GM21576 (cell line): Measurements from ENCODE around the gene LRWD1.
"Not testable (repeated sequence)": the region's sequence is repeated elsewhere in the genome, so short reads cannot be mapped to it uniquely, and the experiment has no call there.

ENCODE experiments used
- ATAC-seq: cut with Tn5 transposase; IDR thresholded peaks from one replicate; pipeline ENCODE4 v1.9.1; 2021; ENCODE audit warnings: mild to moderate bottlenecking, moderate library complexity; ENCODE audit not compliant: unreplicated experiment

Gene LRWD1

DNA sequence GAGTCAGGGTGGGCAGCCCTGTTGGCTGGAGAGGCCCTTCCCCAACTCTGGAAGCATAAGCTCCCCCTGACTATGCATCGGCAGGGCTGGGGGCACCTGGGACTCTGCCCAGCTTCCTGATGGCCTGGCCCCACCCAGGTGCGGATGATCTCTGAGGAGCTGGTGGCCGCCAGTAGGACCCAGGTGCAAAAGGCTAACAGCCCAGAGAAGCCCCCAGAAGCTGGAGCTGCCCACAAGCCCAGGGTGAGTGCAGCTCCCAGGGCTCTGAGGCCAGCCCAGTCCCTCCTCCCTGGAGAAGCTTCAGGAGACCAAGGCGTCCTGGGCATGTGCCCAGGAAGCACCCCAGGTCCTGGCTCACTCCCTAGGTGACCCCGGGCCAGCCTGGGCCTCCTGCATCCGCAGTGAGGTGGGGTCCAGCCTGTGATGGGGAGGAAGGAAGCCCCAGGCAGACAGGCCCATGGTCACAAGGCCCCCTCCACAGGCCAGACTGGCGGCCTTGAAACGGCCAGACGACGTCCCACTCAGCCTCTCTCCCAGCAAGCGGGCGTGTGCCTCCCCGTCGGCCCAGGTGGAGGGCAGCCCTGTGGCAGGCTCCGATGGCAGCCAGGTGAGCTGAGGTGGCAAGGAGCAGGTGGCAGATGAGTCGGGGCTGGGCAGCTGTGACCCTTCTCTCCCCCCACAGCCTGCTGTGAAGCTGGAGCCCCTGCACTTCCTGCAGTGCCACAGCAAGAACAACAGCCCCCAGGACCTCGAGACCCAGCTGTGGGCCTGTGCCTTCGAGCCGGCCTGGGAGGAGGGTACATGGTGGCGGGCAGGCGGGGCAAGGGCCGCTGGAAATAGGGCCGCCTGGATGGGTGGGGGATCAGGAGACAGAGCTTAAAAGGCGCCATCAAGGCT lies 3.0 kb downstream of the LRWD1 start:
- ATAC-seq, result no peak

DNA sequence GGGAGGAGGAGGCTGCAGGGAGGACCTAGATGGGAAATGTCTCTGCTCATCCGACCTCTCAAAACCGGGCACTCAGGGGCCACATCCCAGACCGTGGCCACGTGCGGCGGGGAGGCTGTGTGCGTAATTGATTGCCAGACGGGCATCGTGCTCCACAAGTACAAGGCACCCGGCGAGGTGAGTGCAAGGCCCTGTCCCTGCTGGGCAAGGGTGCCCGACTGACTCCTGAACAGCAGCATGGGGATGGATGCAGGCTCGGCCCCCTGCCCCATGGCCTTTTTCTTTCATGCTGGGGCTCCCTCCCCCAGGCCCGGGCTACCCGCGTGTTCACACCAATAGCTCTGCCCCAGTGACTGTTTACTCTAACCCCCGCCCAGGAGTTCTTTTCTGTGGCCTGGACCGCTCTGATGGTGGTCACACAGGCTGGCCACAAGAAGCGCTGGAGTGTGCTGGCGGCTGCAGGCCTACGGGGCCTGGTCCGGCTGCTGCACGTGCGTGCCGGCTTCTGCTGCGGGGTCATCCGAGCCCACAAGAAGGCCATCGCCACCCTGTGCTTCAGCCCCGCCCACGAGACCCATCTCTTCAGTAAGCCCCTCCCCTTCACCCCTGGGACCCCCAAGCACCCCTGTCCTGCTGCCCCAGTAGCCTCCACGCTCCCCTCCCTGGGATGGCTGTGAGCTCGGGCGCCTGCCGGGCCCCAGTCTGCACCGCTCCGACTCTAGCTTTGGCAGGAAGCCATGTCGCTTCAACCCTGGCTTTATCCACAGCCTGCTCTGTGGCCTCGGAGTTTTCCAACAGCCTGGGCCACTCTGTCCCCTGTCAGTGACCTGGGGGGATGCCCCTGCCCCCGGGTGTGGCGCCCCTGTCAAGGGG lies 3.9 kb downstream of the LRWD1 start:
- no peak for ATAC-seq

DNA sequence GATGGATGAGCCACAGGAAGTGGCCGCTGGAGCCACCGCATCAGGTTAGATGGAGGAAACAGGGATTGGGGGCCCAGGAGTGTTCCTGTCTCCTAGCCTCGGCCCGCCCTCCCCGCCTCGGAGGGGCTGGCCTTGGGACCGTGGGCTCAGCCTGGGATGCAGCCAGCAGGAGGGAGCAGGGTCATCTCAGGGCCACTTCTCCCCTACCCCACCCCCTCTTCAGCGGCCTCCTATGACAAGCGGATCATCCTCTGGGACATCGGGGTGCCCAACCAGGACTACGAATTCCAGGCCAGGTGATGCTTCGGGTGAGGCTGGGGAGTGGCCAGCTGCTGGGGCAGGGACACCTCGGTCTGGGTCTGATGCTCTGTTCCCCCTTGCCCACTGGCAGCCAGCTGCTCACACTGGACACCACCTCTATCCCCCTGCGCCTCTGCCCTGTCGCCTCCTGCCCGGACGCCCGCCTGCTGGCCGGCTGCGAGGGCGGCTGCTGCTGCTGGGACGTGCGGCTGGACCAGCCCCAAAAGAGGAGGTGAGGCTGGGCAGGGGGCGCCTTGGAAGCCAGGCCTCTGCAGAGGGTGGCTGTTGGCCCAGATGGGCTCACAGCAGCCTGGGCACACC lies 4.7 kb downstream of the LRWD1 start:
- no peak for ATAC-seq

DNA sequence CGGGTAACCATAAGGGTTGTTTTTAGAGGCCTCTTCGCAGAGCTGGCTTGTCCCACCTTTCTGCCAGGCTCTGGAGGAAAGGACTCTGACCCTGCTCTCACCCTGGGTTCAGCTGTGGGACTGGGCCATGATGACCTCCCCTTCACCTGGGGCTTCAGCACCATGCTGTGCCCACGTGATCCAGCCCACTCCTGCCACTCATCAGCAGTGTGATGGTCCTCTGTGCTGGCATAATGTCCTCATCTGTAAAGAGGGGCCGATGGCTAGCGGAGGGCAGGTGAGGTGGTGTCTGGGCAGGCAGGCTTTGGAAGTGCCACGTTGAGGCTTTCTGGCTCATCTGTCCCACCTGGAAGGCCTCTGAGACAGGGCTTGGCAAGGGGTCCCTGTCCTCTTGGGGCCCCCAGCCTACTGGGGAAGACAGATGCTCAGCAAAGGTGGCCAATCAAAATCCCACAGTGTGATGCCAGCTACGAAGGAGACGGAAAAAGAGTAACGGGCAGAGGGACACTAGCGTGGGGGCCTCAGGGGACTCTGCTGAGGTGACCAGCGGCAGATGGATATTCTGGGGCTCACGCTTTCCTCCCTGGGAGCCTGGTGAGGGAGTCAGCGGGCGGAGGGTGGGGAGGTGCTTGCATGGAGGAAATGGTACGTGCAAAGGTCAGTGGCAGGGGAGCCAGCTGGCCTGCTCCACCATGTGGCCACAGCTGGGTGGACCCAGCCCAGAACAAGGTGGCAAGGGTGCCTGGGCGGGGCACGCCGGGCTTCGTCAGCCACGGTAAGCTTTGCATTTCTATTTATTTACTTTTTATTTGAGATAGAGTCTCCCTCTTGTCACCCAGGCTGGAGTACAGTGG lies 5.4 kb downstream of the LRWD1 start:
- no peak for ATAC-seq

DNA sequence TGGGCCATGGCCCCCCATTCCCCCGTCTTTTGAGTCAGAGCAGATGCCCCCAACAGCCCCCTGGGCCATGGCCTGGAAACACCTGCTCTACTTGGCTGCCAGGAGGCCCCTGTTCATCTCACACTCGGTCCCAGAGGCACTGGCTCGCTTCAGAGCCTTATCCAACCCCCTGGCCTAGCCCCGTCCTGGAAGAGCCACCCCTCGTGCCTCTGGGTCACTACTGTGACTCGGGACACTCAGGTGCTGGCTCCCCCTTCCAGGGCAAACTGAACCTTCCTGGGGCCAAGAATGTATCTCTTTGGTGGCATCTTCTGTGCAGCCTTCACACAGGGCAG lies 7.0 kb downstream of the LRWD1 start:
- ATAC-seq, result no peak

DNA sequence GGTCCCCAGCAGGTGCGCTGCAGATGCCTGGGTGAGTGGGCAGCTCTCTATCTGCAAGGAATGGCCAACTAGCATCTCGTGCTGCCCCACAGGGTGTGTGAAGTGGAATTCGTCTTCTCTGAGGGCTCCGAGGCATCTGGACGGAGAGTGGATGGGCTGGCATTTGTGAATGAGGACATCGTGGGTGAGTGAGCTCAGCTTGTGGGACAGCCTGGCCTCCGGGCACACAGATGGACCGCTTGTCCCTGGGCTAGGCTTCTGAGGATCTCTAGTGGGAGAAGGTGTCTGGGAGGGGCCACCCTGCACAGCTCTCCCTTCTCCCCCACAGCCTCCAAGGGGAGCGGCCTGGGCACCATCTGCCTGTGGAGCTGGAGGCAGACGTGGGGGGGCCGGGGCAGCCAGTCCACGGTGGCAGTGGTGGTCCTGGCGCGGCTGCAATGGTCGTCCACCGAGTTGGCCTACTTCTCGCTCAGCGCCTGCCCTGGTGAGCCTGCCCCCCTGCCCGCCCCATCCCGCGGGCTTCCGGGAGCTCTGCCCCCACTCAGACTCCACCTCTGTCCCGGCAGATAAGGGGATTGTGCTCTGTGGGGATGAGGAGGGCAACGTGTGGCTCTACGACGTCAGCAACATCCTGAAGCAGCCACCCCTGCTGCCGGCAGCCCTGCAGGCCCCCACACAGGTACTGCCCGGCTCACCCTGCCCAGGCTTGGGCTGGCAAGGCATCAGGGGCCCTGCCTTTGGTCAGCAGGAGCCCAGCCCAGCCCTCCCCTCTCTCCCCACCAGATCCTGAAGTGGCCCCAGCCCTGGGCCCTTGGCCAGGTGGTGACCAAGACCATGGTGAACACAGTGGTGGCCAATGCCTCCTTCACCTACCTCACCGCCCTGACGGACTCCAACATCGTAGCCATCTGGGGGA lies 7.6 kb downstream of the LRWD1 start:
- no peak for ATAC-seq

DNA sequence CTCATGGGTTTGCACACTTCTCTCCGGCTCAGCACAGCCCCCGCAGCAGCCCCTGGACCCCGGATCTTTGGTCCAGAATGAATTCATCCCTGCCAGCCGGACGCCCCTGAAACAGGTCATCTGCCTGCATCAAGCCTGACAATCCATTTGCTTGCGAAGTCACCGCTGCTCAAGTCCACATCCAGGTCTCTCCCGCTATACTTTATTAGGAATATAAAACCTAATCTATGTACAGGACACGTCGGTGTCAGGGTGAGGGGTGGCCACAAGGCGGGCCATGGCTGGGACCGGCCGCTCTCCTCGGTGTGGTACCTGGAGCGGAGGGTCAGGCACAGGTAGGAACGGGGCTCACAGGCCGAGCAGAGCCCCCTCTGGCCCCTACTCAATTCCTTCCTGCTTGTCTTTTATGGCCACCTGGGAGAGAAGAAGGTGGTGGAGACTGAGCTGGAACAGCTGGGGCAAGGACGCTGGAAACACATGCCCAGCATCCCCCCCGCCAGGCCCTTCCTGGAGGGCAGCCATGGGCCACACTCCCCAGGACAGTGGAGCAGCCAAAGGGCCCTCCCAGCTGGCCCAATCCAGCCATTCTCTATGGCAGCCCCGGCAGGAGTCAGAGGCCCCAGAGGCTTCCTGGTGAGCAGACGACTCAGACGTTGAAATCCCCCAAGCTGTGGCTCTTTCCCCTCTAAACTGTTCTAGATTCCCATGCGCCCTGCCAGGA lies 8.6 kb downstream of the LRWD1 start:
- no peak for ATAC-seq

DNA sequence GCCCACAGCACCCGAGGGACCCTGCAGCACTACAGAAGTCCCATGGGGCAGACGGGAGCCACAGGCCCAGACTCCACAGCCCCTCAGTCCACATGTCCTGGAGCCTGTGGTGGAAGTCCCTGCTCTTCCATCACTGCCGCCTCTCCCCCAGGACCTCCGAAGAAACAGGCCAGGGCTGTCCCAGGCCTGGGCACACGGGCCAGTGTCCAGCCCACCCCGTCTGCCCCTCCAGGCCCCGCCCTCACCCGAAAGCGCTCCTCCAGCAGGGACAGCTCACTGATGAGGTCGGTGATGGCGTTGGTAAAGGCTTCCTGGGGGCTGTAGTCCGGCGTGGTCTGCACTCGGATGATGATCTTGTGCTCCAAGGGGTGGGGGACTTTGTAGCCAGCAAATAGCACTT lies 9.3 kb downstream of the LRWD1 start:
- not testable (repeated sequence) for ATAC-seq

DNA sequence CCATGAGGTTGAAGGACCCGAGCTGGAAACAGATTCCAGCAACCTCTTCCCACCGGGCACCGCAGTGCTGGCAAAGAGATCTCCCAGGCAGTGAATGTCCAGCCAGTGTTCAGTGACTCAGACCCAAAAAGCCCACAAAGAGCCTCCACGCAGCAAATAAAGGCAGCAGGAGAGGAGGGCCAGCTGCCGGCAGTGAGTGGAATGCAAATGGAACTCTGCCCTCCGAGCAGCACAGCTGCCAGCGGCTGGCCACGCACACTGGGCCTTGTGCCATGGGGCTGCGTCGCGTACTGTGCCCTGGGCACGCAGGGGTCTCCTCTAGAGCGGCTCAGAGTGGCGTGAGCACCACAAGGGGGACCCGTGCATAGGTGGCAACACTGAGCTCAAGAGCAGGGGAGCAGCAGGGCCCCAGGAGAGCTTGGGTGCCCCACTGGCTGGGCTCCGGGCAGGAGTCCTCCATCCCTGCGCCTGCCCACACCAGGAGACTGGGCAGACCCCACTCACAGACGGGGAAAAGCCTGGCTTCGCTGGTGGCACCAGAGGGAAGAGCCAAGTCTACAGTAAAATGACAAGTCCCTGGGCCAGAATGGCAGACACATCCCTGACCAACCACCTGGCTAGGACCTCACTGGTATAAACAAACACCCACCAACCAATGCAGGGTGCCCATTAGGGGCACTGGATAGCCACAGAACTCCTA lies 10.1 kb downstream of the LRWD1 start:
- not testable (repeated sequence) for ATAC-seq

DNA sequence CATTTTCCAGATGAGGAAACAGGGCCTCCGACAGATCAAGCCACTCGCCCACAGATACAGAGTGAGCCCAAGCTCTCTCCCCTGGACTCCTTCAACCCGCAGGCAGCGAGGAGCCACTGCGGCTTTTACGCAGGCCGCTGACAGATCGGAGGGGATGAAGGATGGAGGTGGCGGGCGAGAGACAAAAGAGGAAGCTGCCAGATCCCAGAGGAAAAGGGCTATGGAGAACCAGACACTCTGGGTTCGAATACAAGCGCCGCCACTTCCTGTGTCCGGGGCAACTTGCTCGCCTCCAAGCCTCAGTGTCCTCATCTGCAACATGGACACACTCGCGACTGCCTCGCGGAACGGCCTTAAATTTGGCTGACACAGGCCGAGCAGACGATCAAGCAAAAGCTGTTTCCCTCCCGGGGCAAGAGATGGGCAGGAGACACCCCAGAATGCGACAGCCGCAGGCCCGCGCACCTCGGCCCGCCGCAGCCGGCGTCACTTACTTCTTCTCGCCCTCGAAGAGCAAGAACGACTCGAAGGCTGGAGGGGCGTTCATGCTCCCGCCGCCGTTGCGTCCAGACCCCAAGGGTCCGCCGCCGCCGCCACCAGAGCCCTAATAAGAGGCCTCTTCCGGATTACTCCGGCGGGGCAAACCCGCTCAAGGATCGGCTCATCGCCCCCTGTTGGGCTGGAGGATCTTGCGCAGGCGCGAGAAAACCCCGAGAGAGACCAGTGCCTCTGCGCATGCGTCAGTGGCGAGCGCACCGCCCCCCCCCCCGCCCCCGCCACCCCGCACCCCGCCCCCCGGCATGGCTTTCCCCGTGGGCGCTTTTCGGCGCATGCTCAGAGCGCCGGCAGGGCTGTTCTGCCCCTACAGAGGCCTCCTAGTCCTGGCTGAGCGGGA lies 13.8 kb downstream of the LRWD1 start, which contains the start of gene POLR2J:
POLR2J (minus strand) TSS at position 609 of the 895 bp plus-strand sequence; CDS start at position 547, 62 bp downstream.
- ATAC-seq, result peak; percentile 85

DNA sequence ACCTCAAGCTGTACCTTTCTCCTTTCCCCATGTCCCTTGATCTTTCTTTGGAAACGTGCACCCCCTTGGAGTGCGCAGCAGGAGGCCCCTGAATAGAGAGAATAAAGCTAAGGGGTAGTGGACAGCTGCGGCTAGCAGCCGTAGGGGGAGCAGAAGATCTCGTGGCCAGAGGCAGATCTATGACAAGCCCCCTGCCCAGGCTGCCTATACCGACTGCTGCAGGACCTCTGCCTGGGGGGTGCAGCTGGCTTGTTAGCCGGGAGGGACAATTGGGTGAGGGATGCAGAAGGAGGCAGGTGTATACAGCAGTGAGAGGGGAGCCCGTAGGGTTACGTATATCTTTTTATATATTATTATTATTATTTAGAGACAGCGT lies 14.4 kb downstream of the LRWD1 start:
- peak; percentile 19 for ATAC-seq

DNA sequence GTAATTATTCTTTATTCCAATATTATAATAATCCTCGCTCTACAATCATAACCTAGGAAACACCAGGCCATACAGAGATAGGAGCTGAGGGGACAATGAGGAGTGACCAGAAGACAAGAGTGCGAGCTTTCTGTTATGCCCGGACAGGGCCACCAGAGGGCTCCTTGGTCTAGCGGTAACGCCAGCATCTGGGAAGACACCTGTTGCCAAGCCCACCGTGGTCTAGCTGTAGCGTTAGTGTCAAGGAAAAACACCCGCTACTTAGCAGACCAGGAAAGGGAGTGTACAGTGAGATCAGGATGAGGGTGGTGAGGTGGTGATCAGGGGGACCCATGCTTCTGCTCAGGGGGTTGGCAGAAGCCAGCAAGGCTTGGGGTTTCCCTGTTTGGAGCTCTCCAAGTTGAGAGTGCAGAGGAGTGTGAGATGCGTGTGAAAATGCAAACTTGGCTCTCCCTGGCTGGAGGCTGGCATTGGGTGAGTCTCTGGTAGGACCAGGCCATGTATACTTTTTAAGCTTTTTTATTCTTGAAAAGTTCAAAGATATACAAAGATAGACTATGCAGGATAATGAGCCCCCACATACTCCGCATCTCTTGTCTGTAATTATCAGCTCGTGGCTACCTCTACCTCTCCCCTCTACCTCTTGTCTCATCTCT lies 15.3 kb downstream of the LRWD1 start:
- ATAC-seq, result not testable (repeated sequence)

DNA sequence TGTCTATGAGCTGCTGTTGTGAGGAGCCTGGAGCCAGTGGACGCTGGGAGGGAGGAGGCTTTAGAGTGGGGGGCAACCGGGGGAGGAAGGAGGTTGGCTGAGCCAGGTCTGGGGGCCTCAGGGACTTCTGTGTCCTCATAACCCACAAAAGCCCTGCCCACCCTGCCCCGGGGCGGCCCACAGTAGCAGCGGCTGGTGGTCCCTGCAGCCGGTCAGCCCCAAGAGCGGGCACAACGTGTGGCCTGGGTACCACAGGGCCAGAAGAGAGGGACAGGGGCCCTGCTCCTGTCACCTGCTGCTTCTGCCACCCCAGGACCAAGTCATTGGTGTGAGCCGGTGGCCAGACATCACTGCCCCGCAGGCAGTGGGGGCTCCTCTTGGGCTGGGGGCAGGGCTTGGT lies 17.2 kb downstream of the LRWD1 start:
- ATAC-seq, result not testable (repeated sequence)

DNA sequence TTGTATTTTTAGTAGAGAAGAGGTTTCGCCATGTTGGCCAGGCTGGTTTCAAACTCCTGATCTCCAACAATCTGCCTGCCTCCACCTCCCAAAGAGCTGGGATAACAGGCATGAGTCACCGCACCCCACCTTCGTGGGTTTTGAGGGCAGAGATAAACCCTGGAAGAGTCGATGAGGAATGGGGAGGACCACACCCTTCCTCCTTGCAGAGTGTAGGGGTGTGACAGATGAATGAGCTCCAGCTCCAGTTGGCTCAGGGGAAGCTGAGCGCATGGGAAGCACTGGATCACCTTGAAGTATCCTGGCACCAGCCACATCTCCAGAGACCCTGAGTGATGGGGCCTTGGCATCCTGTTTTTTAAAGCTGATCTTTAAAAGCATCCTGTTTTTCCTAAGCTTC lies 19.5 kb downstream of the LRWD1 start:
- not testable (repeated sequence) for ATAC-seq

DNA sequence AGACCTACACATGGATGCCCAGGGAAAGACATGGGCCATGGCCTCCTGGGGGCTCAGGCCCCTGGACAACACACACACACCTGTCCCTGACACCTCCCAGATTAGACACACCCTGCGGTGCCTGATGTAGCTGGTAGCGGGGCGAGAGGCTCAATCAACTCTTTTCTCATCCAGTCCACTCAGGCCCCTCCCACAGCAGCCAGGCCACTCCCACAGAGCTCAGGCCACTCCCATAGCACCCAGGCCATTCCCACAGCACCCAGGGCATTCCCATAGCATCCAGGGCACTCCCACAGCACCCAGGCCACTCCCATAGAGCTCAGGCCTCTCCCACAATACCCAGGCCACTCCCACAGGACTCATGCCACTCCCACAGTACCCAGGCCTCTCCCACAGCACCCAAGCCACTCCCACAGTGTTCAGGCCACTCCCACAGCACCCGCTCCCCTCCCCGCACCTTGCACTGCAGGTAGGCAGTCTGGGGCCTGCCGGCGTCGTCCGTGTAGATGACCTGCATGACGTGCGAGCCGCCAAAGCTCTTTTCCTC lies 25.8 kb downstream of the LRWD1 start:
- peak; percentile 50 for ATAC-seq

DNA sequence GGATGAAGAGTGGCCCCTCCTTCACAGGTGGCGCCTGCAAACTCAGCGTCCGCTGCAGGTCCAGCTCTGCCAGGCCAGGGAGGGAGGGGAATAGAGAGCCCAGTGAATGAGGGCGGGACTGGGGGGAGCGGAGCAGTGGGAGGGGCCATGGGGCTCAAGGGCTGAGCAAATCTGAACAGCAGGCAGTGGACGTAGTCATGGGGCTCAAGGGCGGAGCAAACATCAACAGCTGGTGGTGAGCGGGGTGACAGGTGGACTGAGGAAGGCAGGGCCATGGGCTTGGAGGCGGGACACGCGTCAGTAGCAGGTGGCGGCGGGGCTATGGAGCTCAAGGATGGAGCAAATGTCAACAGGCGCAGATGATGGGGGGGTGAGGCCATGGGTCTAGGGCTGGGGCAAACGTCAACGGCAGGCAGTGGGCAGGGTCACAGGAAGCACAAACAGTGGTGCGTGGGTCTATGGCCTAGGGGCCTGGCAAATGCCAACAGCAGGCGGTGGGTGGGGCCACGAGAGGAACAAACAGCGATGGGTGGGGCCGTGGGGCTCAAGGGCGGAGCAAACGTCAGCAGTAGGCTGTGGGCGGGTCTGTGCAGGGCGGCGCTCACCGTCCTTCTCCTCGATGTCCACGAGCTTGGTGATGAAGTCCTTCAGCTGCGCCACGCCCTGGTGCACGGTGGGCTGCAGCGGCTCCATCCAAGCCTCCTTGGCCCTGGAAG lies 28.6 kb downstream of the LRWD1 start:
- ATAC-seq, result peak; percentile 35
